PFSK-1 (cell line): Measurements from ENCODE around the gene CCL11.

ENCODE experiments used
- FOXP2 ChIP-seq: optimal IDR thresholded peaks from 2 replicates; pipeline ENCODE3; 2011; ENCODE audit warnings: borderline replicate concordance, control low read depth, inconsistent platforms; ENCODE audit not compliant: insufficient read depth; ENCODE audit errors: extremely low read length, extremely low read depth
- POLR2AphosphoS5 ChIP-seq: IDR thresholded peaks from 2 replicates; pipeline ENCODE4 v1.6.1; 2012; ENCODE audit warnings: low read depth, mild to moderate bottlenecking, control low read depth, low read length, moderate library complexity
- REST ChIP-seq, 2 experiments: IDR thresholded peaks; 2 replicates each; pipeline versions ENCODE4 v1.6.1 to v1.8.0; 2011 to 2012; ENCODE audit warnings: low read depth in 2 of 2, low read length in 2 of 2, control low read depth in 1 of 2, inconsistent platforms in 1 of 2, mild to moderate bottlenecking in 1 of 2, moderate library complexity in 1 of 2; ENCODE audit not compliant: insufficient read depth in 1 of 2
- SIN3A ChIP-seq: IDR thresholded peaks from 2 replicates; pipeline ENCODE4 v1.6.1; 2012; ENCODE audit warnings: mild to moderate bottlenecking, low read length, moderate library complexity, borderline replicate concordance; ENCODE audit not compliant: insufficient read depth
- TAF1 ChIP-seq: IDR thresholded peaks from 2 replicates; pipeline ENCODE4 v1.6.1; 2012; ENCODE audit warnings: low read length, control low read depth, borderline replicate concordance; ENCODE audit not compliant: insufficient read depth

Gene CCL11

GRCh38 chr17:34261568-34262337 is 23.8 kb upstream of the CCL11 start:
- TF ChIP-seq TAF1, result no peak
- TF ChIP-seq SIN3A, result no peak
- no peak for TF ChIP-seq REST (IDR thresholded peaks at IDR 0.05; ENCODE audit: insufficient read depth in 1 of 2, low read depth in 2 of 2, low read length in 2 of 2)
- TF ChIP-seq POLR2AphosphoS5, result no peak
- no peak for TF ChIP-seq FOXP2

- TF ChIP-seq POLR2AphosphoS5 (no peak), FOXP2 (no peak), TAF1 (no peak), REST (IDR thresholded peaks at IDR 0.05; ENCODE audit: insufficient read depth in 1 of 2, low read depth in 2 of 2, low read length in 2 of 2) (no peak), SIN3A (no peak)
These were observed 19.8 kb upstream of the CCL11 start for GRCh38 chr17:34265711-34266110.

GRCh38 chr17:34269969-34270368 is 15.6 kb upstream of the CCL11 start, which contains the start of gene CCL7:
CCL7 (plus strand) TSS chr17:34270221; CDS start chr17:34270291, 70 bp downstream.
- no peak for TF ChIP-seq TAF1
- TF ChIP-seq FOXP2, result no peak
- TF ChIP-seq POLR2AphosphoS5, result no peak
- TF ChIP-seq SIN3A, result no peak
- no peak for TF ChIP-seq REST (IDR thresholded peaks at IDR 0.05; ENCODE audit: insufficient read depth in 1 of 2, low read depth in 2 of 2, low read length in 2 of 2)

DNA sequence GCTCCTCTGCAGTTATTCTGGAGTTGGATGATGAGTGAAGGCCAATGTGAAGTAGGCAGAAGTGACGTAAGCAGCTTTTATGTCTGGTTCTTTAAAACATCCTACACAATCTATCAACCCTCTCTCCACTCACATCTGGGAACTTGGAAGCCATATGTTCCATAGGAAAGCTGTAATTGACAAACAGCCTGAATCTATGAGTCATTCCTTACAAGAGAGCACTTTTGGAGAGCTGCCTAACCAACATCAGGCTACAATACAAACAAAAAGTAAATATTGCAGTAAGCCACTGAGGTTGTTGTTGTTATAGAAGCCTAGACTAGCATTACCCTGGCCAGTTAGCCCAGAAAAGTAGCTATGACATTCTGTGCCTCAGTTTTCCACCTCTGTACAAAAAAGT is 9.7 kb upstream of the CCL11 start:
- no peak for TF ChIP-seq FOXP2
- peak; percentile 69; the same call in 1 of the 2 replicates for TF ChIP-seq SIN3A

DNA sequence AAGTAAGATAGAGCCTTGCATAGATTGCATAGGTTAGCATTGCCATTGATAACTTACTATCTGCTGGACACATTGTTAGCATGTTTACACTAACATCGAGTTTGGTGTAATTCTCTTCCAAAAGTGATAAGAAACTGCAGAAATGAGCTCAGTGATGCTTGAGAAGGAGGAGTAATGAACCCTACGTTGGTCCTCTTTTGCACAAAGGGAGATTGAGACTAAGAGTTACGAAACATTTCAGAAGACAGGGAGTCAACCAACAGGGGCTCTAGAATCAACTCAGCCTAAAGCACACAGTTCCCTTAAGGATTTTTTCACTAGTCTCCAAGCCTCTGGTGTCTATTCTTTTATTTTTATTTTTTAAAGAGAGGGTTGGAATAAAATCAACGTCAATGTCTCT is 8.7 kb upstream of the CCL11 start:
- no peak for TF ChIP-seq FOXP2

GRCh38 chr17:34283571-34283970 is 2.0 kb upstream of the CCL11 start:
- TF ChIP-seq FOXP2 (no peak), SIN3A (no peak), POLR2AphosphoS5 (no peak), REST (IDR thresholded peaks at IDR 0.05; ENCODE audit: insufficient read depth in 1 of 2, low read depth in 2 of 2, low read length in 2 of 2) (no peak), TAF1 (no peak)
